T-cell (primary cell): Measurements from ENCODE around the gene IL17REL. TPM values are rescaled to one million over a fixed set of nuclear protein-coding genes. Genes with fewer than 3 reads are reported as not detected.

Source experiments
- ATAC-seq, 4 experiments: fragments of 200-7000 bp in 3 of 4; fragments of 150-1000 bp in 1 of 4; cut with Tn5 transposase; replicated peaks in 1 of 4; 1 replicate in 3 of 4; 2 replicates in 1 of 4; pipeline ENCODE4 v1.10.0; 2021; ENCODE audit warnings: moderate library complexity in 3 of 4, mild to moderate bottlenecking in 2 of 4, moderate number of reproducible peaks in 1 of 4
- CTCF ChIA-PET, 2 donors: fragments of 300-600 bp; sonication (Branson Sonifier 250); formaldehyde crosslinking; loops; one replicate each; lab custom pipeline; 2022; ENCODE audit warnings: antibody characterized with exemption in 2 of 2; lab: Charles Lee
- POLR2A ChIA-PET, 2 donors: fragments of 300-600 bp; sonication (Branson Sonifier 250); formaldehyde crosslinking; loops; one replicate each; lab custom pipeline; 2022; ENCODE audit warnings: antibody characterized with exemption in 2 of 2; lab: Charles Lee
- DNase-seq, 35 experiments: peaks; one replicate each; pipeline versions ENCODE4 v3.0.0 to v3.0.0-alpha.2; 2013 to 2023
- H3K27ac ChIP-seq: one replicate; pipeline ENCODE4 v1.5.1; 2013; ENCODE audit warnings: low read length
- H3K27me3 ChIP-seq, 2 experiments: replicated peaks in 1 of 2; 1 replicate in 1 of 2; 2 replicates in 1 of 2; pipeline versions ENCODE4 v1.6.1 to v1.7.0; 2013; ENCODE audit warnings: low read length in 1 of 2, mixed read lengths in 1 of 2; ENCODE audit not compliant: control insufficient read depth in 2 of 2, insufficient read depth in 2 of 2; ENCODE audit errors: extremely low read depth in 1 of 2
- H3K36me3 ChIP-seq, 2 donors: 1 replicate in 1 of 2; 2 replicates in 1 of 2; pipeline versions ENCODE4 v1.6.1 to v1.7.0; 2013; ENCODE audit warnings: low read length in 1 of 2; ENCODE audit not compliant: control insufficient read depth in 2 of 2, insufficient read depth in 1 of 2; ENCODE audit errors: extremely low read depth in 1 of 2
- H3K4me1 ChIP-seq, 2 experiments: 1 replicate in 1 of 2; 2 replicates in 1 of 2; pipeline versions ENCODE4 v1.6.1 to v1.7.0; 2013; ENCODE audit warnings: low read length in 2 of 2, mixed read lengths in 1 of 2; ENCODE audit not compliant: insufficient read depth in 2 of 2, control insufficient read depth in 1 of 2; ENCODE audit errors: extremely low read depth in 1 of 2
- H3K4me3 ChIP-seq, 2 donors: 1 replicate in 1 of 2; 2 replicates in 1 of 2; pipeline versions ENCODE4 v1.5.1 to v1.7.0; 2013; ENCODE audit warnings: mild to moderate bottlenecking in 2 of 2, low read length in 1 of 2, moderate library complexity in 1 of 2; ENCODE audit not compliant: control insufficient read depth in 1 of 2; ENCODE audit errors: extremely low read depth in 1 of 2
- H3K9me3 ChIP-seq: 2 replicates; pipeline ENCODE4 v1.7.0; 2013
- H3K27ac Mint-ChIP-seq, 2 donors: one replicate each; pipeline ENCODE4 v1.8.0; 2020 to 2021; ENCODE audit warnings: mild to moderate bottlenecking in 2 of 2, mixed read lengths in 2 of 2
- H3K27me3 Mint-ChIP-seq, 2 donors: one replicate each; pipeline ENCODE4 v1.8.0; 2021 to 2022; ENCODE audit warnings: mixed read lengths in 2 of 2
- H3K36me3 Mint-ChIP-seq: one replicate; pipeline ENCODE4 v1.8.0; 2021; ENCODE audit warnings: mixed read lengths
- H3K4me1 Mint-ChIP-seq, 3 donors: one replicate each; pipeline ENCODE4 v1.8.0; 2020 to 2022; ENCODE audit warnings: mixed read lengths in 3 of 3, mild to moderate bottlenecking in 1 of 3
- H3K4me3 Mint-ChIP-seq, 3 donors: one replicate each; pipeline ENCODE4 v1.8.0; 2020 to 2022; ENCODE audit warnings: mild to moderate bottlenecking in 3 of 3, mixed read lengths in 3 of 3, moderate library complexity in 3 of 3
- H3K9me3 Mint-ChIP-seq, 3 donors: one replicate each; pipeline ENCODE4 v1.8.0; 2020 to 2022; ENCODE audit warnings: mixed read lengths in 3 of 3
- WGBS: methylation state at CpG from one replicate; pipeline ENCODE4 v1.1.5; 2013; ENCODE audit warnings: missing lambda C conversion rate; ENCODE audit not compliant: insufficient coverage; 5-methylcytosine and 5-hydroxymethylcytosine counted together
- total RNA-seq, 35 experiments: library from RNA in 6 of 35; stranded (reverse) in 6 of 35; fragments of 120-200 nt in 1 of 35; gene quantifications; one replicate each; pipeline versions ENCODE4 v1.2.1 to v1.2.4 and lab custom pipeline; 2013 to 2026

IL17REL gene
- total RNA-seq, 5 donors from 2014 or later (not counting 1 experiment from before 2014, with no cell fraction given): 0.10 TPM; not detected in 4

DNA sequence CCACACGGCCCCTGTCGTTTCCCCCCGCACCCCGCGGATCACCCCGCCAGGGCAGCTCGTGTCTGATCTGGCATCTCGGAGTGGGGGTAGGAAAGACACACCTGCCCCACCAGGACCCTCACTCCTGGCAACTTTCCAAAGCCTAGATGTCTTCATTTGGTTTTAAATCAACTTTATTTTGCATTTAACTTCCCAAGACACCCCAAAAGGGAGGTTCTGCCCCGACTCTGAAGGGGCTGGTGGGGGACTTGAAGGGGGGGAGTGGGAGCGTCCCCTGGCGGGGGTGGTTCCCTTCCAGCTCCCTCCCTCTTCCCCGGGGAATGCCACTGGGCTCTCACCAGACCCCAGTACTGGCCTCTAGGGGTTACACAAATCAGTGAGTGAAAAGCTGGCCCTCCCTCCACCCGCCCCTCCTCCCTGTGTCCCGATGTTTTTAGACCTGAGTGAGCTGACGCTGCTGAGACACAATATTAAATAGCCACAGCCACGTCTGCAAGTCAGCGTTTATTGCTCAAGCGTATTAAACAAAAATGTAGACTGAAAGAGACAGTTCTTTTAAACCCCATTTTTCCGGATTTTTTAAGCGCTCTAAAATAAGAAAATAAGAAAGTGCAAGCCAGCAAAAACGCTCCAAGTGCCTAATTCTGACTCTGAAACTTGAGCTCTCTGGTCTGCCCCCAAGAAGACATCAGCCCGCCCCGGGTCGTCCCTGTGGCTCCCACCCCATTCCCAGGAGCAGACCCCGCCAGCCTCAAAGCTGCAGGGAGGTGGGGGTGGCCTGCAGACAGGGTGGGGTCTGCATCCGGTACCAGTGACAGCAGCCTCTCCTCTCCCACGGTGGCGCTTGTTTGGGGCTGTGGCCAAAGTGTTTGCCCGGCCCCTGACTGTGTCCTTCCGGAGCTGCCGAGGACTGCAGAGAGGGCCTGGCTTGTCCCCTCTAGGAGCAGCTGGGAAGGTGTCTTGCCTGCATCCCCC lies 46.6 kb upstream of the IL17REL start:
- Histone ChIP-seq H3K27ac (no peak overlapping the region), H3K27me3 (peaks cover 0 to 60% of the 10 kb centered on the region in 2 experiments), H3K4me3 (no peak overlapping the region), H3K36me3 (no peaks in the 10 kb centered on the region), H3K4me1 (no peaks in the 10 kb centered on the region), H3K9me3 (no peaks in the 10 kb centered on the region)
- H3K4me3 Mint-ChIP-seq: peak overlapping the region in 1 of 3 donors; percentile 36
- CTCF ChIA-PET: no interaction called here
- peaks cover 23 to 42% of the 10 kb centered on the region in 2 donors for H3K27me3 Mint-ChIP-seq
- 84% methylated on average over 20 of the region's 31 CpGs for WGBS
- no peaks in the 10 kb centered on the region for H3K4me1 Mint-ChIP-seq
- POLR2A ChIA-PET: no interaction called here
- no peaks in the 10 kb centered on the region for H3K9me3 Mint-ChIP-seq
- no peak for ATAC-seq
- no peak for DNase-seq
- H3K36me3 Mint-ChIP-seq: no peaks in the 10 kb centered on the region
- no peak overlapping the region for H3K27ac Mint-ChIP-seq

DNA sequence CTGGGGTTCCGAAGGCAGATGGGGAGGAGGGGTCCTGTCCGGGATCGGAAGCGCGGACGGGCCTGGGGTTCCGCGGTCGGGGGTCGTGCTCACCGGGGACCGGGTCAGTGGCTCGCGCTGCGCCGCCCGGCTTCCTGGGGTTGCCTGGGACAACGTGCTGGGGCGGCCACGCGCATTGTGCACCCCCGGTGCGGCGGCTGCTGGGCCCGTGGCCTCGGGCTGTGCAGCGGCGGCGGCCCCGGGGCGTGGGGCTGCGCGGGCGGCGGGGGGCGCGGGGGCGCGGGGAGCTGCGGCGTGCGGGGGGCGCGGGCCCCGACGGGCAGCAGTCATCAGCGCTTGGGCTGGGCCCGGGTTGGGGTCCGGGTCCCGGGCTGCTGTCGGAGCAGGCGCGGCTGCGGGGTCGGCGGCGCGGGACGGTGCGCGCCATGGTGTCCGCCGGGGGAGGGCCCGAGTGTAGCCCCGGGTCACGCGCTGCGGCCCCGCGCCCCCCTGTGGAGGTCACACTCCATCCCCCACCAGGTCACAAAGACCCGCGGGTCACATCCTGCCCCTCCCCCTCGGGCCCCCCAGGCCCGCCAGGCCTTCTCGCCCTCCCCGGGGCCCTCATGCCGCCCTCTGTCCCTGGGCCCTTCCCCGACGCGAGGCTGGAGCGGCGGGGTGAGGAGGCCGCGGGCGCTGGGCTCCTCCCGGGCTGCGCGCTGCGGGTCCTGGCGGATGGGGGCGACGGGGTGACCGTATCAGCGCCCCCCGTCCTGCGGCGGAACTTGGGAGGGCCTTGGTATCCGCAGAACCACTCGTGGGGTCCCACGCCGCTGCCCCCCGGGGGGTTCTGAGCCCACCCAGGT lies 45.7 kb upstream of the IL17REL start, which contains the start of gene TTLL8:
TTLL8 (minus strand) TSS at position 238 of the 845 bp plus-strand sequence.
- ChIA-PET POLR2A (no interaction called here), CTCF (no interaction called here)
- Histone ChIP-seq H3K9me3 (no peaks in the 10 kb centered on the region), H3K27me3 (peaks cover 0 to 60% of the 10 kb centered on the region in 2 experiments), H3K27ac (no peak within 1 kb of the TSS), H3K36me3 (no peaks in the 10 kb centered on the region), H3K4me1 (no peaks in the 10 kb centered on the region), H3K4me3 (no peak within 1 kb of the TSS)
- WGBS: 16% methylated on average over 79 of the region's 102 CpGs
- DNase-seq (no peak), ATAC-seq (peak in 1 of 4 experiments; percentile 37)
- Mint-ChIP-seq H3K27ac (no peak within 1 kb of the TSS), H3K27me3 (peaks cover 26 to 43% of the 10 kb centered on the region in 2 donors), H3K4me1 (no peaks in the 10 kb centered on the region), H3K4me3 (peak within 1 kb of the TSS in 1 of 3 donors; percentile 36), H3K9me3 (peaks cover 0 to 4% (median 0%) of the 10 kb centered on the region in 3 donors), H3K36me3 (no peaks in the 10 kb centered on the region)

DNA sequence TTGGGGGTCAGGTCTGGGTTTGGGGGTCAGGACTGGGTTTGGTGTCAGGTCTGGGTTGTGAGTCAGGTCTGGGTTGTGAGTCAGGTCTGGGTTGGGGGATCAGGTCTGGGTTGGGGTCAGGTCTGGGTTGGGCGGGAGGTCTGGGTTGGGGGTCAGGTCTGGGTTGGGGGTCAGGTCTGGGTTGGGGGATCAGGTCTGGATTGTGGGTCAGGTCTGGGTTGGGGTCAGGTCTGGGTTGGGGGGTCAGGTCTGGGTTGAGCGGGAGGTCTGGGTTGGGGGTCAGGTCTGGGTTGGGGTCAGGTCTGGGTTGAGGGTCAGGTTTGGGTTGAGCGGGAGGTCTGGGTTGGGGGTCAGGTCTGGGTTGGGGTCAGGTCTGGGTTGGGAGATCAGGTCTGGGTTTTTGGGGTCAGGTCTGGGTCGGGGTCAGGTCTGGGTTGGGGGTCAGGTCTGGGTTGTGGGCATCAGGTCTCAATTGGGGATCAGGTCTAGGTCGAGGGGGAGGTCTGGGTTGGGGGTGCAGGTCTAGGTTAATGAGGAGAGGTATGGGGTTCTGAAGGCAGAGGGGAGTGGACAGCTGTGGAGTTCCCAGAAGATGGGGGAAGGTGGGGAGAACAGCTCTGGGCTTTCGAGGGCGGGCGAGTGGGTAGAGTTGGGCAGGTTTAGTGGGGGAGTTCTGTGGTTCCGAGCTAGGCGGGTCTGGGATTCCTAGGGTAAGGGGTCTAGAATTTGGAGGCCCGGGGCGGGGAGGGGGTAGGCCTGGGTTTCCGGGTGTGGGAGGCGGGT lies 44.9 kb upstream of the IL17REL start:
- Histone ChIP-seq H3K4me3 (no peak overlapping the region), H3K4me1 (no peaks in the 10 kb centered on the region), H3K9me3 (no peaks in the 10 kb centered on the region), H3K27me3 (peaks cover 0 to 60% of the 10 kb centered on the region in 2 experiments), H3K36me3 (no peaks in the 10 kb centered on the region), H3K27ac (no peak overlapping the region)
- 87% methylated on average over 13 of the region's 14 CpGs for WGBS
- H3K4me1 Mint-ChIP-seq: no peaks in the 10 kb centered on the region
- H3K9me3 Mint-ChIP-seq: peaks cover 0 to 4% (median 0%) of the 10 kb centered on the region in 3 donors
- POLR2A ChIA-PET: no interaction called here
- ATAC-seq (no peak), DNase-seq (no peak)
- CTCF ChIA-PET: no interaction called here
- H3K36me3 Mint-ChIP-seq: no peaks in the 10 kb centered on the region
- H3K4me3 Mint-ChIP-seq: peak overlapping the region in 1 of 3 donors; percentile 31
- peaks cover 26 to 43% of the 10 kb centered on the region in 2 donors for H3K27me3 Mint-ChIP-seq
- H3K27ac Mint-ChIP-seq: no peak overlapping the region

DNA sequence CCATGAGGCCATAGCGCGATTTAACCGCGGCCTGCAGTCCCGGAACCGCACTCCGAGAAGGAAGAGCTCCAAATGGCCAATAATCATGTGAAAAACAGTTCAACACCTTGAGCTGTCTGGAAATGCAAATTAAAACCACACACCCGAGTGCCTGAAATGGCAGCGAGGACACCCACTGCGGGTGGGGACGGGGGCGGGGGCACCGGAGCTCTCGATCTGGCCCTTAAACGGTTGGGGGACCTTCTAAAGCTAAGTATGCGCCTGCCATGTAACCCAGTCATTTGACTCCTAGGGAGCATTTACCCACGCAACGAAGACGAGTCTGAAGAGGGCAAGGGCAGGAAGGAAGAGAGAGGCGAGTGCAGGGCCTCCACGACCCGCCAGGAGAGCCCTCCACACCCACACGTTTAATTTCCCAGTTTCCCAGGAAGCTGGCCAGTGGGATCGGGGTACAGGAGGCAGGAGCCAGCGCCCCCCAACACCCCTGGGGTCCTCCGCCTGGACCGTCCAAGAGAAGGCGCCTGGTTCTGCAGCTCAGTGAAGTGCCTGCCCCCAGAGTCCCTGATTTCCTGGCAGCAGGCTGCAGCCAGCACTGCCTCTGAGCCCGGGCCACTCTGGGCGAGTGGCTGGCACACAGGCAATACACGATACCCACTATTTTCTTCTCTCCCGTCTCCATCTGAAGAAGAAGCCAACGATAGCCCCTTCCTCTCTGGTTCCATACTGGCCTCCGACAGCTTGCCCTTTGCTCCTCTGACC lies 43.8 kb upstream of the IL17REL start:
- Mint-ChIP-seq H3K27me3 (peaks cover 26 to 42% of the 10 kb centered on the region in 2 donors), H3K4me3 (no peak overlapping the region), H3K36me3 (no peaks in the 10 kb centered on the region), H3K4me1 (no peaks in the 10 kb centered on the region), H3K27ac (no peak overlapping the region), H3K9me3 (peaks cover 0 to 4% (median 0%) of the 10 kb centered on the region in 3 donors)
- peaks cover 0 to 58% of the 10 kb centered on the region in 2 experiments for H3K27me3 ChIP-seq
- H3K9me3 ChIP-seq: no peaks in the 10 kb centered on the region
- H3K4me3 ChIP-seq: no peak overlapping the region
- H3K36me3 ChIP-seq: no peaks in the 10 kb centered on the region
- H3K27ac ChIP-seq: no peak overlapping the region
- POLR2A ChIA-PET: interaction anchor here in 1 of 2 donors (0.5 kb wide), 1 partner anchor 188 kb away, joined by 9 read pairs; no protein-coding TSS in a partner anchor
- no peak for ATAC-seq
- CTCF ChIA-PET: interaction anchor here in 1 of 2 donors (0.7 kb wide), 1 partner anchor 282 kb away, joined by 4 read pairs; no protein-coding TSS in a partner anchor
- WGBS: 65% methylated on average over 22 of the region's 34 CpGs
- no peak for DNase-seq
- H3K4me1 ChIP-seq: no peaks in the 10 kb centered on the region

DNA sequence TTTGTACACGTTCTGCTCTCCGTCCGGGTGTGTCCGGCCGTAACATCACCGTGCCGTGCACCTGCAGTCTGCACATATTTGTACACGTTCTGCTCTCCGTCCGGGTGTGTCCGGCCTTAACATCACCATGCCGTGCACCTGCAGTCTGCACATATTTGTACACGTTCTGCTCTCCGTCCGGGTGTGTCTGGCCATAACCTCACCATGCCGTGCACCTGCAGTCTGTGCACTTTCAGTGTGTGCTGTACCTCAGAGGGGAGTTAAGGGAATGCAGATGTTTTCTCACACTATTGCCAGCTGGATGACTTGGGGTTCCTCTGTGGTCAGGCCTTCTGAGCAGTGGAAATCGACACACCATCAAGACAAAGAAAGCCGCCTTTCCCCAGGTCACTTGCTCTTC lies 41.3 kb upstream of the IL17REL start:
- Mint-ChIP-seq H3K9me3 (peaks cover 0 to 4% (median 0%) of the 10 kb centered on the region in 3 donors), H3K27ac (no peak overlapping the region), H3K27me3 (peaks cover 21 to 33% of the 10 kb centered on the region in 2 donors), H3K4me1 (no peaks in the 10 kb centered on the region), H3K4me3 (no peak overlapping the region), H3K36me3 (no peaks in the 10 kb centered on the region)
- no peak overlapping the region for H3K27ac ChIP-seq
- 94% methylated on average over 13 of the region's 18 CpGs for WGBS
- H3K4me1 ChIP-seq: no peaks in the 10 kb centered on the region
- DNase-seq (no peak), ATAC-seq (no peak)
- ChIA-PET CTCF (no interaction called here), POLR2A (no interaction called here)
- H3K36me3 ChIP-seq: no peaks in the 10 kb centered on the region
- H3K27me3 ChIP-seq: peaks cover 0 to 43% of the 10 kb centered on the region in 2 experiments
- H3K4me3 ChIP-seq: no peak overlapping the region
- H3K9me3 ChIP-seq: no peaks in the 10 kb centered on the region
